Measurements from ENCODE around the gene AGMO. TPM values are rescaled to one million over a fixed set of nuclear protein-coding genes. Genes with fewer than 3 reads are reported as not detected.

AGMO gene
- total RNA-seq, 1 experiment from 2014 or later = not detected

- POLR2A ChIA-PET = no interaction called here
- no peak for DNase-seq (ENCODE audit: low read depth, low spot score)
- H3K4me3 ChIP-seq (ENCODE audit: low read depth in 2 of 2, low read length in 2 of 2) = no peak overlapping the region
- TF ChIP-seq REST (IDR thresholded peaks at IDR 0.05; ENCODE audit: insufficient read depth in 1 of 2, low read depth in 2 of 2, low read length in 1 of 2) (no peak), TCF7L2 (IDR thresholded peaks at IDR 0.05; ENCODE audit: low read depth, low read length) (no peak), POLR2AphosphoS5 (IDR thresholded peaks at IDR 0.05; ENCODE audit: low read depth, low read length) (no peak), SIN3A (IDR thresholded peaks at IDR 0.05; ENCODE audit: borderline replicate concordance, insufficient read depth, low read depth, low read length) (no peak), CTCF (IDR thresholded peaks at IDR 0.05) (no peak)
- H3K27ac ChIP-seq (ENCODE audit: low read length) = no peak overlapping the region
- H3K9me3 ChIP-seq (ENCODE audit: control insufficient read depth, insufficient read depth, low read depth, low read length) = no peaks in the 10 kb centered on the region
- ATAC-seq = no peak
- no peaks in the 10 kb centered on the region for H3K27me3 ChIP-seq (ENCODE audit: control insufficient read depth, insufficient read depth, low read length)
- no peaks in the 10 kb centered on the region for H3K36me3 ChIP-seq (ENCODE audit: control insufficient read depth, insufficient read depth, low read length)
- no TSS peak for BruUV-seq (replicated peaks)
- intact Hi-C loops (cut with micrococcal nuclease; ENCODE audit: unreplicated experiment) = no loop called here
- no peaks in the 10 kb centered on the region for H3K4me1 ChIP-seq (ENCODE audit: control insufficient read depth, insufficient read depth, low read length)
- CTCF ChIA-PET = no interaction called here
- in situ Hi-C loops (cut with HindIII; ENCODE audit: low pct_unique_long_range_greater_than_20kb, low sequenced_read_pairs) = no loop called here
Observed at GRCh38 chr7:15543256-15543655, 18.6 kb downstream of the AGMO start.

- POLR2A ChIA-PET = no interaction called here
- DNase-seq (ENCODE audit: low read depth, low spot score) (no peak), ATAC-seq (no peak)
- Histone ChIP-seq H3K4me1 (ENCODE audit: control insufficient read depth, insufficient read depth, low read length) (no peaks in the 10 kb centered on the region), H3K36me3 (ENCODE audit: control insufficient read depth, insufficient read depth, low read length) (no peaks in the 10 kb centered on the region), H3K4me3 (ENCODE audit: low read depth in 2 of 2, low read length in 2 of 2) (no peak overlapping the region), H3K9me3 (ENCODE audit: control insufficient read depth, insufficient read depth, low read depth, low read length) (no peaks in the 10 kb centered on the region), H3K27me3 (ENCODE audit: control insufficient read depth, insufficient read depth, low read length) (no peaks in the 10 kb centered on the region), H3K27ac (ENCODE audit: low read length) (no peak overlapping the region)
- no TSS peak for BruUV-seq (replicated peaks)
- CTCF ChIA-PET = no interaction called here
- TF ChIP-seq SIN3A (IDR thresholded peaks at IDR 0.05; ENCODE audit: borderline replicate concordance, insufficient read depth, low read depth, low read length) = no peak
- TF ChIP-seq TCF7L2 (IDR thresholded peaks at IDR 0.05; ENCODE audit: low read depth, low read length) = no peak
- no peak for TF ChIP-seq REST (IDR thresholded peaks at IDR 0.05; ENCODE audit: insufficient read depth in 1 of 2, low read depth in 2 of 2, low read length in 1 of 2)
- no peak for TF ChIP-seq CTCF (IDR thresholded peaks at IDR 0.05)
- no peak for TF ChIP-seq POLR2AphosphoS5 (IDR thresholded peaks at IDR 0.05; ENCODE audit: low read depth, low read length)
- in situ Hi-C loops (cut with HindIII; ENCODE audit: low pct_unique_long_range_greater_than_20kb, low sequenced_read_pairs) = no loop called here
- intact Hi-C loops (cut with micrococcal nuclease; ENCODE audit: unreplicated experiment) = no loop called here
Observed at GRCh38 chr7:15527648-15528047, 34.2 kb downstream of the AGMO start.

All from Panc1 (cell line).